GM18951 (cell line): ENCODE data around the gene RASAL1.

Experiments used
- POLR2A ChIP-seq: IDR thresholded peaks from 4 replicates; pipeline ENCODE4 v1.6.1; 2011; ENCODE audit warnings: mild to moderate bottlenecking; ENCODE audit not compliant: insufficient read length, insufficient read depth; ENCODE audit errors: extremely low read depth
- in situ Hi-C: fragments of 300-500 bp; cut with MboI; formaldehyde crosslinking; loops from one replicate; pipeline ENCODE4 v1.12.0; 2022; ENCODE audit warnings: low sequenced_read_pairs, mixed read lengths, inconsistent platforms; ENCODE audit not compliant: unreplicated experiment

The RASAL1 gene

DNA sequence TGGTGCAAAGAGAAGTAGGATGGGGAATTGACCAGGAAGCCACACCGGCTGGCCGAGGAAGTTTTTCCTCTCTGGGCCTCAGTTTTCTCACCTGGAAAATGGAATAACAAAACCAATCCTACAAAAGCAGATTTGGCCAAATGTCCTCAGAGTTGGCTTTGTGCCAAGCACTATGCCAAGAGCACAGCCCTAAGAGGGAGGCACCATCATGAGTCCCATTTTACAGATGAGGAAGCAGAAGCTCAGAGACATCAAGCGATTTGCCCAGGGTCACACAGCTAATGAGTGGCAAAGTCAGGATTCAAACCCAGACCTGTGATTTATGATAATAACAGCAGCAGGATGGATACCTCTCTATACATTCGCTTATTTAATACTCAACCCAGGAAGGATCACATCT is 27.3 kb downstream of the RASAL1 start:
- no peak for TF ChIP-seq POLR2A
- in situ Hi-C loops: loop anchor here (10.0 kb wide), 1 partner anchor 54 kb away; the partner anchor contains the start of gene DTX1

DNA sequence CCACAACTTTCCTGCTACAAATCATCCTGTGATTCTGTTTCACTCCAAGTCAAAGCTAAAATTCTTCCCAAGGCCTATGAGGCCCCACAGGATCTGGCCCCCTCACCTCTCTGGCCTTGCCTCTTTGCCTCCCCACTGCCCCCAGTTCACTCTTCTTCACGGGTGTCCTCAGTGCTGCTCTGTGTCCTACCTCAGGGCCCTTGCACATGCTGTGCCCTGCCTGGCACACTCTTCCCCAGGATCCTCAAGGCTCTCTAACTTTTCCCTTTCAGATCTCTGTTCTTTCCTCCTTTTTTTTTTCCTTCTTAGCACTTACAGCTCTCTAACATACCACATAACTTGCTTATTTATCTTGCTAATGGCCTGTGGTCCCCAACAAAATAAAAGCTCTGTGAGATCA is 29.2 kb downstream of the RASAL1 start:
- in situ Hi-C loops: loop anchor here (10.0 kb wide), 1 partner anchor 52 kb away; the partner anchor contains the start of gene DTX1
- no peak for TF ChIP-seq POLR2A

DNA sequence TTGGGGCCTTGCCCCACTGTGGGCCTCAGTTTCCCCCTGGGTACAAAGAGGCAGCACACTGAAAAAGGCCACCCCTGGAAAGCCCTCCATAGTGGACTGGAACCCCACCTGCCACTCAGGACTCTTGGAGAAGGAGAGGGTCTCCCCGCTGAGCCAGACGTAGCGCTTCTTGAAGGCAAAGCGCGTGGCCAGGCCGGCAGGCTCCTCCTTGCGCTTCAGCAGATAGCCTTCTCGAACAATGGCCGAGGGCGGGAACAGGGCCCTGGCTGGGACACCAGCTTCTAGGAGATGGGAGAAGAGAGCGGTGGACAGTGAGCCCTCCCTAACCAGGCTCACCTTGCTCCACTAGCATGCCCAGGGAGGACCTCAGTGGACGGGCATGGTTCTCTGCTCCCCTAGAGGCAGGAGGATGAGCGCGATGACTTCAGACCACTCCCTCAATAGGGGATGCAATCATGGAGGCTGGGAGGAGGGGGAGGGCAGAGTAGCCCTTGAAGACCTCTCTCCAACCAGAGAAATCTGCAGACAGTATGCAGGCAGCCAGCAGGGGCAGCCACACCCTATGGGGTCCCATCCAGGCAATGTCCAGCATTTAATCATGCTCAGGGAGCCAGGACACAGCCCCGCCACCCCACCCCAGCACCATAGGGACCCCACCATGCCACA is 29.8 kb downstream of the RASAL1 start:
- TF ChIP-seq POLR2A: no peak
- in situ Hi-C loops: loop anchor here (10.0 kb wide), 1 partner anchor 51 kb away; the partner anchor contains the start of gene DTX1

DNA sequence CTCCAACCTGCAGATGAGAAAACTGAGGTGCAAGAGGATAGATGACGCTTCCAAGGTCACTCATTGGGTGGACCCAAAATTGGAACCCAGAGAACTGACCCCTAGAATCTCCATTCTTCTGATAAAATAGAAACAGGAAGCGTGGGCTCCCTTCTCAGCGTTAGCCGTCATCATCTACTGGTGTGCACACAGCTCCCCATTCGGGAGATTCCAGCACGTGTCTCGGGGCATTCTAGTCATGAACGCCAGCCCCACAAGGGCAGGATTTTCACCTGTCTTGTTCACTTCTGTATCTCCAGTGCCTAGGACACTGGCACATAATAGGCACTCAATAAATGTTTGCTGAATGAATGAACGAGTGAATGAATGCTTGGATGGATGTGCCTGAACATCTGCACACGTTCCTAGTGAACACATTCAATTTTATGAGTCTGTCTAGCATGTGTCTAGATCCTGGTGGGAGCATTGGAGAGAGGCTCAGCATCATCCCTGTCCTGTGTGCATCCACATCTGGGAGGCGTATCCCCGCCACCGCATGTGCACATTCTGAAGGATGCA is 30.5 kb downstream of the RASAL1 start:
- in situ Hi-C loops: loop anchor here (10.0 kb wide), 1 partner anchor 50 kb away; the partner anchor contains the start of gene DTX1
- no peak for TF ChIP-seq POLR2A

DNA sequence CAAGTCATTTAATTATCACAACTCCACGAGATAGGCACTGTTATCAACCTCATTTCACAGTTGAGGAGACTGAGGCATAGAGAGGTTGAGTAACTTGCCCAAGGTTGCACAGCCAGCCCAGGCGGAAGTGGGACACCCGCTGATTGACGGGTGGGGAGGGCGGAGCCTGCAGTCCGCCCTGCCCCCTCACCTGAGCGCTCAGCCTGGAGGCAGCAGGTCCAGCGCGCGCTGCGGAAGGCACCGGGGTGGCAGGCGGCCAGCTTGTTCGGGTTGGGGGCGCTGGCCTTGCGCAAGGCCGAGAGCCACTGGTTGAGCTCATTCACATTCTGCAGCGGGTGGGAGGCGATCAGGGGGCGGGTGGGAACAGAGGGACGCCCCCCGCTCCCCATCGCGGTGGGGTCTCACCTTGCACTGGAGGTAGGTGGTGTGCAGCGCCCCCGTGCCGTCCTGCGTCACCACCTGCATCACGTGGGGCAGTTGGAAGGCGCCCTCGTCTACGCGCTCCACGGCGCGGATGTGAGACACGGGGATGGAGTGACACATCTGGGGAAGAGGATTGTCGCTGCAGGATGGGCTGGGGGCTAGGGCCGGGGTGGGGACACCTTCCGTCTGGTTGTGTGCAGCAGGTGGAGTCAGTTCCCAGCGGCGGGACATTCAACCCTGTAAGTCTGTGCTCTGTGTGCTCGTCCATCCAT is 31.7 kb downstream of the RASAL1 start:
- in situ Hi-C loops: loop anchor here (10.0 kb wide), 1 partner anchor 49 kb away; the partner anchor contains the start of gene DTX1
- TF ChIP-seq POLR2A: no peak

DNA sequence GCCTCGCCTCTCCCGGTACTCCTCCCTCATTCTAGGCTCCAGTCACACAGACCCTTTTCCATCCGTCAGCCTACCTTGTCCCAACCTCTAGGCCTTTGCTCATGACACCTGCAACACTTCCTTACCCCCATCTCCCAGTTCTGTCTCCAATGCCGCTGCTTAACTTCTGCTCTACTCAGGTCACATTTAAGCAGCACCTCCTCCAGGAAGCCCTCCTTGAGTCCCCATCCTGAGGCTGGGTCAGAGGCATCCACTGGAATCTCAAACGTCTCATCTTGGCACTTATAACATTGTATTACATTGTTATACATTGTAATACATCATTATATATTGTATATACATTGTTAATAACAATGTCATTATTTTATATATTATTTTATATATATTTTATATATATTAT is 32.8 kb downstream of the RASAL1 start:
- in situ Hi-C loops: loop anchor here (10.0 kb wide), 1 partner anchor 48 kb away; the partner anchor contains the start of gene DTX1
- no peak for TF ChIP-seq POLR2A

DNA sequence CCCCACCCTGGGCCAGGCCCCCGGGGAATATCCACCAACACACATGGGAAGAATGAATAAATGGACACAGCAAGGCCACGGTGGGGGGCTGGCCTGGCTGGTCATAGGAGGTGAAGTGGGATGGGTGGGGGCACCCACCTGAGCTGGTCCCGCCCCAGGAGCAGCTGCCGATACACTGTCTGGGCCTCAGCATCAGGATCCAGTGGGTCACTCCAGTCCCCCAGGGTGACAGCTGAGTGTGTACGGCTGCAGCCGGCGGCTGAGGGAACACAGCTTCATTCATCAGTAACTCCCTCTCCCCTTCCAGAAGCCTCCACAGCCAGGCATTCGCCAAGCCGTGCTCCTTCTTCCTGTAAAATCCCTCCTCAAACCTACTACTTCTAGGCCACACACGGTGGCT is 33.8 kb downstream of the RASAL1 start:
- in situ Hi-C loops: loop anchor here (10.0 kb wide), 1 partner anchor 47 kb away; the partner anchor contains the start of gene DTX1
- TF ChIP-seq POLR2A: no peak

DNA sequence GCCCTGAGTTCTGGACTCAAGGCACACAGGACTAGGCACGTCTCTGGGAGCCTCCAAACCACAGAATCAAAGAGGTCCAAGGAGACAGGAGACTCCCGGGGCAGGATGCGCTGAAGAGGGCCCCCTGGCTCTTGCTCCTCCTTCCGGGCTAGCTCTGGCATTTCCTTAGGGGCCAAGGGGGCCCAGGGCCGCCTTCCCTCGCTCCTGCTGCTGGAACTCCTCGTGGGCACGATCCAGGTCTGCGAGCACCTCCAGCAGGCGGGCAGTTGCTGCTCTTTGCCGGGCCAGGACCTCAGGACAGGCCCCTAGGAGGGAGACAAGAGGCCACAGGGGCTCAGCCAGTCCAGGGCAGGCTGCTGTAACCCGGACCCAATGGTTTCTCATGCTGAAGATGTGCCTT is 35.8 kb downstream of the RASAL1 start:
- TF ChIP-seq POLR2A: no peak
- in situ Hi-C loops: loop anchor here (10.0 kb wide), 1 partner anchor 45 kb away; the partner anchor contains the start of gene DTX1

DNA sequence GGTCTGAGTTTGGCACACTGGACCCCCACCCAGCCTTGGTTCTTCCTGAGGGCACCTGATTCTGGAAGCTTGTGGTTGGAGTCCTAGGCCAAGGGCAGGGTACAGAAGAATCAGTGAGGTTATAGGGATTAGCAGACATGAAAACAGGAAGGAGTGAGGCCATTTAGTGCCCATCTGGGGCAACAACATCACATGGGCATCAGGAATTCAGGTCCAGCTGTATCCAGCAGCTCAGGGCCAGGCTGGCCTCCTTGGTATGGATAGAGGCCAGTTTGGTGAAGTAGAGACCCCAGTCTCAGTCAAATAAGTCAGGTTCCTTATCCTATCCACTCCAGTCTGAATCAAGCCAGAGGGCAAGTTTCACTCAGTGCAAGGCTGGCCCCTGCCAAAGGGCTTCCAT is 36.2 kb downstream of the RASAL1 start:
- in situ Hi-C loops: no loop called here
- TF ChIP-seq POLR2A: no peak

DNA sequence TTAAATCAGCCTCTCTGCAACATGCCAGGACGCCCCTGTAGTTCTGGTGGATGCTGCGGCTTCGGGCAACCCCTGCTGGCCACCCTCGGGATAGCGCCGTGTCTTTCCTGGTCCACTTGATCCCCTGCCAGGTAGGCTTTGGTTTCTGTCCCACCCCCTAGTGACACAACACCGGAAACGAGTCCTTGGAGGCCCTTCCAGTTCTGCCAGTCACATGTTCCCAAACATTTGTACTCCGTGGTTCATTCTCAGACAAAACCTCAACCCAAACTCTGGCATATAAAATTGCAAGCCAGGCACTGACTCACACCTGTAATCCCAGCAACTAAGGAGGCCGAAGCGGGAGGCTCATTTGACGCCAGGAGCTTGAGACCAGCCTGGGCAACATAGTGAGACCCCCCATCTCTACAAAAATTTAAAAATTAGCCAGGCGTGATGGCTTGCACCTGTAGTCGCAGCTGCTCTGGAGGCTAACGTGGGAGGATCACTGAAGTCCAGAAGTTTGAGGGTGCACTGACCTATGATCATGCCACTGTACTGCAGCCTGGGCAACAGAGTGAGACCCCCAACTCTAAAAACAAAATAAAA is 37.0 kb downstream of the RASAL1 start:
- in situ Hi-C loops: no loop called here
- no peak for TF ChIP-seq POLR2A

DNA sequence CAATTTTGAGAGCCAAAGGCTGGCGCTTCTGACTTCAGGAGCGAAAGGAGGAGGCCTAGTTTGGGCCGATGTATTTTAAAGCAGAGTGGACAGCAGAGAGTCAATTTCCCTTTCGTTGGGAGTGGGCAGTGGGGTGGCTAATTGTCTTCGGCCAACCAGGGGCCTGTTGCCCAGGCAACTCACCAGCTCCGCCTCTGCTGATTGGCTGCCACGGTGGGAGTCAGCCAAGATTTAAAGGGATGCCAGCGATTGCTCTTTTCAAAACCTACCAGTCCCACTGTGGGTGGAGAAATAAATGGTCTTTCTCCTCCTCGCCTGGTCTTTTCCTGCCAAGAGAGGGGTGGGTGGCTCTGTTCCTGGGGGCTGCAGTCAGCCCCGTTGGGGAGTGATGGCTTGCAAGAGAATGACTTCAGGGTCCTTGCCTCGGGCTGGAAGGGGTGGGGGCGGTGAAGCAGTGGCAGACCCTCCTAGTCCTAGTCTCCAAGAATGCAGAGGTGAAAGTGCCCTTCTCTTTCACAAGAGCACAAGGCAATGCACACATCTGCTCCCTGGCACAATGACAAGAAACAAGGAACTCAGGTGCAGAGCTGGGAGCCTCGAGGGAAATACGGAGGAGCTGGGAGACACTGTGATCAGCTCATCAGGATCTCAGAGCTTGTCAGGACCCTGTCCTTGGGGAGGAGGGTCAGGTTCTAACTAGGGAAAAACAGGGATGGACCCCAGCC is 37.7 kb downstream of the RASAL1 start:
- no peak for TF ChIP-seq POLR2A
- in situ Hi-C loops: no loop called here

DNA sequence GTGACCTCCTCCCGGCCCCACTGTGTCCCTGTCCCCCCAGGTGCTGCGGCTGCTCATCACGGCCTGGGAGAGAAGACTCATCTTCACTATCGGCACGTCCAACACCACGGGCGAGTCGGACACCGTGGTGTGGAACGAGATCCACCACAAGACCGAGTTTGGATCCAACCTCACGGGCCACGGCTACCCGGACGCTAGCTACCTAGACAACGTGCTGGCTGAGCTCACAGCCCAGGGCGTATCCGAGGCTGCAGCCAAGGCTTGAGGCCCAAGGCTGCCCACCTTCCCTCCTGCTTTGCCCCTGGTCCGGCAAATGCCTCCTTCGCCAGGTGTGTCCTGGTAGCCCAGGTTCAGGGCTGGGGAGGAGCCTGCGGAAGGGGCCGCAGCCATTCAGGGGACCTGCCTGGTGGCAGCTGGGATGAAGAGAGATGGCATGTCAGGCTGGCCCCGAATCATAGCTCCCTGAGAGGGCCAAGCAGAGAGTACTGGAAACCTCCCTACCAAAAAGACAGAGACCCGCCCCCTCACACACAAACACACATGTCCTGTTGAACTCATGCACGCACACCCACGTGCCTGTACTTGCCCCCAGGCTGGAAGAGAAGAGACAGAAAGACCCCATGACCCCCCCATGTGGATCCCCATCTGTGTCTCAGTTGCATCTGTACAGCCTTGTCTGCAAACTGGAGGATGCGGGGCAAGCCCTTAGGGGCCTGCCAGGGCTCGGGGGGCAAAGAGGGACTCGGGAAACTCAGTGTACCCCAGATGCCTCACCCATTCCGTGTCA is 38.7 kb downstream of the RASAL1 start:
- no peak for TF ChIP-seq POLR2A
- in situ Hi-C loops: no loop called here
